ENCODE measurements around the gene CIT.
"Not testable (repeated sequence)": the region's sequence is repeated elsewhere in the genome, so short reads cannot be mapped to it uniquely, and the experiment has no call there.

Gene CIT

DNA sequence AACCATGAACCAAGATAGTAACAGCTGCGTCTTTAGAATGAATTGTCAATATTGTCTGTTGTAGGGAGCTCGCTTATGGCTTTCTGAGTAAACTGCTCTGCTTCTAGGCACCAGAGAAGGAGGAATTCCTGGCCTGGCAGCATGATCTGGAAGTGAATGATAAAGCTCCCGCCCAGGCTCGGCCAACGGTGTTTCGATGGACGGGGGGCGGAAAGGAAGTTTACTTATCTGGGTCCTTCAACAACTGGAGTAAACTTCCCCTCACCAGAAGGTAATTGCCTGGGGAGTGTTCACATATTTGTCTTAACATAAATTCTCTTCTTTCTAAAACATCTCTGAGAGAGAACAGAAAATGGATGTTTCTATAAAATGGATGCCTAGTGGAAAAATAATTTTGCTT is 204.9 kb downstream of the CIT start:
- DNase-seq: no peak

DNA sequence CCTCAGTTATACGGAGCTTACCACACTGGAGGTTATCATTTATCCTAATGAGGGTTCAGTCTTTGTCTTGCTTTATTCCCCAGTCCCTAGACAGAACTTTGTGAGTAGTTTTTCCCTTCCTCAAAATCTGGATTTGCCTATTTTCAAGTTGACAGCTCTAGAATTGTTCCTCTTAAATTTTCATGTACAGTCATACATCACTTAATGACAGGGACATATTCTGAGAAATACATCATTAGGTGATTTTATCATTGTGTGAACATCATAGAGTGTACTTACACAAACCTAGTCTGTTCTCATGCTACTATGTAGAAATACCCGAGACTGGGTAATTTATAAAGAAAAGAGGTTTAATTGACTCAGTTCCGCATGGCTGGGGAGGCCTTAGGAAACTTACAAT is 206.1 kb downstream of the CIT start:
- no peak for DNase-seq

DNA sequence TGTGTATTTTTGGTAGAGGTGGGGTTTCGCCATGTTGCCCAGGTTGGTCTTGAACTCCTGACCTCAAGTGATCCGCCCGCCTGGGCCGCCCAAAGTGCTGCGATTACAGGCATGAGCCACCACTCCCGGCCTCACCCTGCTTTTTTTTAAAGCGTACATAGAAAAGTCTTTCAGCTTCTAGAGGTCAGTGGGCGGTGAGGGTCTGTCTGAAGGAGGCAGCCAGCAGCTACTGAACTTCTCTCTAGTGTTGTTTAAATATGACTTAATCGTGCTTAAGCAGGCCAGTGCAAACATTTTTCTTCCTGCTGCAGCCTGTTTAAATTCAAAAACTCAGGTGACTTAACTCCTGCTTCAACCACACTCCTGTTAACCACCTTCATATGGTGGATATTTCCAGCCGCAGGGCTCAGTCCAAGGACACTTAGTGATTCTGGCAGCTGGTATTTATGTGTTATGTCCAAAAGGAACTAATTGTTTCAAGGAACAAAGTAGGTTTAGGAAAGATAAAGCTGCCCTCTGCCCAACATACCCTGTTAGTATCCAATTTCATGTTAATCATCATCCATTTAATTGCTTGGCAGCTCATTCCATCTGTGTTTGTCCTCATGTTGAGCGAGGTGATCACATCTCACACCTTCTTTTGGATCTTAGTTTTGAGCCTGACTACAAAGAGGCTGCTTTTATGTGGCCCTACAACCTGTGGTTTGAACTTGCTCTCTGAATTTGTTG is 207.2 kb downstream of the CIT start:
- DNase-seq: no peak

DNA sequence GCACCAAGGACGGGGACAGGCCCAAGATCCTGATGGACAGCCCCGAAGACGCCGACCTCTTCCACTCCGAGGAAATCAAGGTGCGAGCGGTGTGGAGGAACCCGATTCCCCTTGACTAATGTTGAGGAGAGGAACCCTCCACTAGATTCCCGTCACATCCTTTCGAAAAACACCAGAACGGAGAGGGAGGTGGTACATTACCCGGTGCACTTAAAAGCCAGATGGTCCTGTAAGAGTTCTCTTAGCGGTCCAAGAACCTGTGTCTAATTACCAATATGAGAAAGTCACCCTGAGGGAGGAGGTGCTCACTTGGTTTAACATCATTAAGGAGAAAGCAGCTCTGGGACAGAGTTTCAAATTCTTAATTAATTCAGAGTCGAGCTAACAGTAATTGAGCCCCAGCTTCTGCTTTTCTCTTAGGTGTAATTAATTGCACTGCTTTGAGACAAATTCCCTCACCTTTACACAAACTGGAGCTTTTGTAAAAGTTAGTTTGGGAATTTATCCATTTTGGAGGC is 208.7 kb downstream of the CIT start:
- no peak for DNase-seq

DNA sequence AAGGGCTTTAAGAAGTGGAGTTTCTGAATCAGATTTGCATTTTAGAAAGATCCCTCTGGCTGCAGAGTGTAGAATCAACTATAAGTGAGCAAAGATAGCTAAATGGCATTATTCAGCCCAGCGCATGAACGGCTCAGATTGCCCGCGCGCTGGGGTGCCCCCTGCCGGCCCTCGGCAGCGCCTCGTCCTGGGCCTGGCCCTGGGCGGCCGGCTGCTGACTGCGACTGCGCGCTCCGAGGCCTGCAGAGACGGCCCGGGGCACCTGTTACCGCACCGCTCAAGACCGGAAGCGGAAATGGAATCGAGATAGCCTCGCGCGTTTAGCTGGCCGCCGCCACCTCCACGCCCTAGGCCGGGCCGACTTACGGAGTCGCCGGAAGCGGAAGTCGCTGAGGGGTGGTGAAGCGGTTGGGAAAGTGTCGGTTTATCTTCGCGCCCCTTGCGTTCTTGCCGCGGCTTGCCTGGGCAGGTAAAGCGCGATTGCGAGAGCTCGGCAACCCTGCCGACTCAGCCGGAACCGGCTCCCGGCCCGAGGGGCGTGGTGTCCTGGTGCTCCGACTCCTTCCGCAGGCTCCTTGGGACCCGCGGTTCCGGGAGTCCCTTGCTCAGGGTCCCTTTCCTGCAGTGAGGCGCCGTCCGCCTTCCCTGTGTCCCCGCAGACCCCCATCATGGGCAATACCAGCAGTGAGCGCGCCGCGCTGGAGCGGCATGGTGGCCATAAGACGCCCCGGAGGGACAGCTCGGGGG is 209.4 kb downstream of the CIT start, which contains the start of gene PRKAB1:
Gene PRKAB1 (plus strand): TSS at position 557 of the 747 bp plus-strand sequence. CDS start 112 bp downstream, at position 669.
- peak; percentile 98 for DNase-seq

DNA sequence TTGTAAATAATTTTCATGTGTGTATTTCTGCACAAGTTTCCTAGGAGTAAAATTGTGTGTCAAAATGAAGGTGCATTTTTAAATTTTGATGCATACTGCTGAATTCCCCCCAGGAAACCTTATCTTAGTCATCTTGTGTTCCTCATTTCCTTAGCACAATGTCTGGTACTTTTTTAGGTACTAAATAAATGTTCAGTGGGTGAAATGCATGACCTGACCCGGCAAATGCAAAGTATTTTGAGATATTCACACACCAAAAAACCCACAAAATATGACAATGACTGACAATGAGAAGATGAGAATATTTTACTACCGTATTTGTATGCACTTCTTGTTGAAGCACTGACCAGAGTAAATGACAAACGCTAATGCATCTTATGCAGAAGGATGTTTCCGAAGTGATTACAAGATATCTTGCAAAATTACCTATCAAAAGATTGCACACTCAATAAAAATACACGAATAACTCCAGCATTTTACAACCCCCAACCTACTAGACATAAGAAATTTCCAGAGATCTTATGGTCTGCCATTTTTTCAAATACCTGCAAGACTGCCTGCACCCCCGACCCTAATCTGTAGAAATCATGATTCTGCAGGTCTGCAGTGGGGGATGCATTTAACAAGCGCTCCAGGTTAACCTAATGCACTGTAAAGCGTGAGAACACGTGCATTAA is 210.1 kb downstream of the CIT start:
- DNase-seq: peak; percentile 24

DNA sequence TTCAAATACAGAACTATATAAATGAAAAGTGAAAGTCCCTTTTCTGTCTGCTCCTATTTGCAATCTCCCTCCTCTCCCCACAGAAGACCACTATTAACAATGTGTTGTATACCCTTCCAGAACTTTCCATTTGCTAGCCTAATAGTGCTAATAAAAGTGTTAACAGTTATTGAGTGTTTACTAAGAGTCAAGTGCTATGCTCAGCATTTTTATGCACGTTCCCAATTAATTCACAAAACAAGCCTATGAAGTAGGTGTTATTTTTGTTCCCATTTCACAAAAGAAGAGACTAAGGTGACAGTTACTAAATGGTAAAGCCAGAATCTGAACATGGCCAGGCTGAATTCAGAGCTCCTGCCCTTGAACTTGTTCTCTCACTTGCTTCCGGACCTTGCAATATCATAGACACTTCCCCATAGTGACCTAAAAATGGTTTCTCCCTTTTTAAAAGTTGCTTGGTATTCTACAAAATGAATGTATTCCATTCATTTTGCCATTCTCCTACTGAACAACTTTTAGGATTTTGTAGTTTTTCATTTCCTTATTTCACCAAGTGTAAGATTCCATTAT is 210.8 kb downstream of the CIT start:
- DNase-seq: no peak

DNA sequence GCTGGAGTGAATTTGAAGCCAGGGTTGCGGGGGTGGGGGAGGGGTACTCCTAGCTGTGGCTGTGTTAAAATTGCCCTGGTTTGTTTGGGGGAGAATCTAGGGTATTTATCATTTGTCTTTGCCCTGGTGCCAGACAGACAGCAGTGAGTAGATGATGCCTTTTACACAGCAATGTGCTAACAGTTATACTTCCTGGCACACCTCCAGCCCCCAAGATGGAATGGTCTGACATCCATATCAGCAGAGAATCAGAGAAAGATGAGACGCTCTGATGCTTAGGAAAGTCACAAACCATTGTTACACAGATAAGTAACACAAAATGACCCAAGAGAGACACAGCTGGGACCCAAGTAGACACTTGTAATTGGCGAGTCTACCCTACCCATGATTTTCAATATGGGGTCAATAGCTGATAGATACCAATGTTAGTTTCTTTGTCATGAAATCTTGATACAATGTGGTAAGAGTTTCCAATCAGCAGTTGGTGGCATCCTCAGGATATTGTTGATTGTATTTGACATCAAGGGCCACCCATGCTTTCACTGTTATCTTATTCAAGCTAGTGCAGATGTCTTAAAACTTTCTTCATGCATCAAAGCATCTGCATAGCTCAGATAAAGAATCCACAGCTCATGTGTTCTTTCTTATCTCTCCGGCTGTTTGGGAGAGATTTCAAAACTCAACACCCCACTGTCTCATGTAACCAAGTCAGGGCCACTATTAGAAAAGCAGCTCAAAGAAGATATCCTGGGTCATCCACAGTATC is 211.8 kb downstream of the CIT start:
- DNase-seq: no peak

DNA sequence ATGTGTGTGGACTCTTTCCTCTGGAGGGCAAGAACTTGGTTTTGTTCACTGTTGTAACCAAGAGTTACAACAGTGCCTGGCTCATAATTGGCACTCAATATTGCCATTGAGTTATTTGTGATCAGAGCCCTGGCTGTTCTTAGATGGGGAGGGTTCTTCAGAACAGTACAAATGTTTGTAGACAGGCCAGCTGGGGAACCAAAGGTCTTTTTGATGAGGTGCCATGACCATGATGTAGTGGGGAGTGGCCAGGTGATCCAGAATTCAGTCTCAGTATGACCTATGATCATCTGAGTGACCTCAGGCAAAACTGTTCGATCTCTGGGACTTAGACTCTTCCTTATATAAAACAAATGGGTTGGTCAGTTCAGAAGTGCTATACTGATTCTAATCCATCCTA is 212.5 kb downstream of the CIT start:
- no peak for DNase-seq

DNA sequence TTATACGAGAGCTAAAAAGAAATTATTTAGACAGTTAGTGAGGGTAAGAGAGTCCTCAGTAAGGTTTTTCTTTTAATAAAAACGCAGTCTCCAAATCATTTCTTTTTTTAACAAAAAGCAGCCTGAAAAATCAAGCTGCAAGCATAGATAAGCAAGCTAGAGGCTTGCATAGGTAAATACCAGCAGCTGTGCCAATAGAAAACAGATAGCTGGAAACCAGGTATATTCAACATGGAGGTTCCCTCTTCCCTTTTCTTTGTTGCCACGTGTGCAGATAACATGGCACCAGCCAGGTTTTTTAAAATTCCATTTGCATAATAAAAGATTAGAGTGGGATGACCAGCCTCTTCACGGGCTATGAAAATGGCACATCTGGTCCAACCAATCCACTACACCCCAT is 215.2 kb downstream of the CIT start:
- DNase-seq: no peak

DNA sequence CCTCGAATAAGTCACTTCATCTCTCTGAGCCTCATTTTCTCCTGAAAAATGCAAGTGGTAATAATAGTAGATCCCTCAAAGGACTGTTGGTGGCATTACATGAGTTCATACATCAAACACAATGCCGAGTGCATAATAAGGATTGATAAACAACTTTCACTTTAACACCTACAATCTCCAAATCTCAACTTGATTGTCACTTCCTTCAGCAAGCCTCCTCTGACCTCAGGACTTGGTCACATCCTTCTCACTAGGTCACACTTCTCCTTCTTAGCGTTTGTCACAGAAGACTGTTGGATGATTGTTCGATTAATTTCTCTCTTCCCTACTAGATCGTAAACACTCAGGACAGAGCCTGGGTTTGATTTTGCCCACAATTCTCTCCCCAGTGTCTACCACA is 217.0 kb downstream of the CIT start:
- no peak for DNase-seq

DNA sequence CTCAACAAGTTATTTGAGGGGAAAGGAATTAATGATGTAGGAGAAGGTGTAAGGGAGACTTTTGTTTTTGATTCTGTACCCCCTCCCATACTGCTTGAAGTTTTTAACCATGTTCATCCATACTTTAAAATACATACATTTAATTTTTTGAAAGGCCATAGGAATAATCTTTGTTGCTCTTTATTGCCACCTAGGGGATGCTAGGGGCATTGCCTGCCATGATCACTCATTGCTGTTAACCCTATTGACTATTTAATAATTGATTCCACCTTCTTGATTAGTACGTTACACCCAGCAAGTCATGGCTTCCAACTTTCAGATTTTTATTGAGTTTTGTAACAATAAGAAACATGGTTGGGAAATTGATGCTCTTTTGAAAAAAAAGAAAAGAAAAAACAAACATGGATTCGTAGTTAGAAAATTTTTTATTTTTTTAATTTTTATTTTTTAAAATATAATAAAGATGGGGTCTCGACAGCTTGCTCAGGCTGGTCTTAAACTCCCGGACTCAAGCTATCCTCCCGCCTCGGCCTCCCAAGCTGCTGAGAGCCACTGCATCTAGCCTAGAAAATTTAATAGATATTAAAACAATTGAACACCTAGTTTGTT is 217.7 kb downstream of the CIT start:
- peak; percentile 63 for DNase-seq

DNA sequence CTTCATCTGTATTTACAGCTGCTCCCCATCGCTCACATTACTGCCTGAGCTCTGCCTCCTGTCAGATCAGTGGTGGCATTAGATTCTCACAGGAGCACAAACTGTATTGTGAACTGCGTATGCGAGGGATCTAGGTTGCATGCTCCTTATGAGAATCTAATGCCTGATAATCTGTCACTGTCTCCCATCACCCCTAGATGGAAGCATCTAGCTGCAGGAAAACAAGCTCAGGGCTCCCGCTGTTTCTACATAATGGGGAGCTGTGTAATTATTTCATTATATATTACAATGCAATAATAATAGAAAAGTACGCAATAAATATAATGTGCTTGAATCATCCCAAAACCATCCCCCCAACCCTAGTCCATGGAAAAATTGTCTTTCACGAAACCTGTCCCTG is 219.0 kb downstream of the CIT start:
- DNase-seq: not testable (repeated sequence)

DNA sequence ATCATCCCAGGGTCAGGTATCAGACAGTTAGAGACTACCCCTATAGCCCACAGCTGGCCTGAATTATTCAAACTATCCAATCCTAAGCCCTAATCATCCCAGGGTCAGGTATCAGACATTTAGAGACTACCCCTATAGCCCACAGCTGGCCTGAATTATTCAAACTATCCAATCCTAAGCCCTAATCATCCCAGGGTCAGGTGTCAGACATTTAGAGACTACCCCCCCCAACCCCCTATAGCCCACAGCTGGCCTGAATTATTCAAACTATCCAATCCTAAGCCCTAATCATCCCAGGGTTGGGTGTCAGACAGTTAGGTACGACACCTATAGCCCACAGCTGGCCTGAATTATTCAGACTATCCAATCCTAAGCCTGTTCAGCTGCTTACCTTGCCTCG is 220.1 kb downstream of the CIT start:
- not testable (repeated sequence) for DNase-seq

DNA sequence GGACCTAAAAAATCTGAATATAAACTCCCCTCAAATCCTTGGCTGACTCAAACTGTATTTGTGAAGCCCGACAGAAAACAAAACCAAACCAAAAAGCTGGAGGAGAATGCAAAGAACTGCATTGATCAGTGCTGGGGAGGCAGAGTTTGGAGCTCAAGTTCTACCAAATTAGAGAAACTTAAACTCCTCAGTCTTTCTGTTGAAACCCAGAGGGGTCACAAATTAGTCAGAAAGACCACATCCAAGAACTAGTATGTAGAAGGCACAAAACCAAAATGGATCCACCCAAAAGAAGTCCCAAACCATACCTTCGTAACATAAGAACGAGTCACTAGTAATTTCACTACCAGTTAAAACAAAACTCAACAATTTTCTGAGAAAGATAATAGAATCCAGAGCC is 224.5 kb downstream of the CIT start:
- no peak for DNase-seq

DNA sequence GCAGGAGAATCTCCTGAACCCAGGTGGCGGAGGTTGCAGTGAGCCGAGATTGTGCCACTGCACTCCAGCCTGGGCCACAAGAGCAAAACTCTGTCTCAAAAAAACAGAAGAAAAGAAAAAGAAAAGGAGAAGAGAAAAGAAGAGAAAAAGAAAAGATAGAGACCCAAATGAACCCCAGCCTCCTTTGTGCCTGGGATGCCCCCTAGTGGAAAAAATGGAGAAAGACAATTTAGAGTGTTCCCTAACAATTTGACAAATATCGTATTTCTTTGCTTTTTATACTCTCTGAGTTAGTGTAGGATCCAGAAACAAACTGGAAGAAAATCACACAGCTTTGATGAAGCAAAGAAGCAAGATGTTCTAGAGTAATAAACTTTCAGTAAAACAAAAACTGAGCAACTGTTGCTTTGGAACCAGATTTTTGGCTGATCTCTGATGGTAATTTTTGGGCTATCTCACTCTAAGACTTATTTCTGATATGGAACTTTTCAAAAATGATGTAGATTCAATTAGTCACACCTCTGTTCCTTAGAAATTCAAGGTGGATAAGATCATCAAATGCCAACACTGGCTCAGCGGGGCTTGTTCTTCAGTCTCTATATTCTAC is 227.8 kb downstream of the CIT start:
- DNase-seq: peak; percentile 49

DNA sequence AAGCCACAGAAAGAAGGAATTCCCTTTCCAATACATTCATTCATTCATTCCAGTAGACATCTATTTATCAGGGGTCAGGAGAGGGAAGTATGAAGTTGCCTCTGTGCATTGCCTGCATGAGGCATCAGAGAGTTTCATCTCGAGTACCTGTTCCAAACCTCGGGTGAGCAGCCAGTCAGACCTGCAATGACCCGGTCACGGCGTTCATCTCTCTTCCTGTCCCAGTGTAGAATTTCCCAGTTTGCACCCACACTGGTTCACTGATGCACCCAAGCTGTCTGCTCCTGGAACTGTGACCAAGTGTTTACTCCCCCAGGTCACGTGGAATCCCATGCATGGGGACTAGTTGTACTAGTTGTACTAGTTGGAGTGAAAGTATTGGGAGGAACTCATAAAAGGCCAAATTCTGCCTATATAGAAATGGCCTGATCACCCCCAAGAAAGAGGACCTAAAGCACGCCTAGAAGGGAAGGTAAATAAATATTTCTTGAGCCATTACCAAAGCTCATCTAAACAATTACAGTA is 231.5 kb downstream of the CIT start:
- no peak for DNase-seq

DNA sequence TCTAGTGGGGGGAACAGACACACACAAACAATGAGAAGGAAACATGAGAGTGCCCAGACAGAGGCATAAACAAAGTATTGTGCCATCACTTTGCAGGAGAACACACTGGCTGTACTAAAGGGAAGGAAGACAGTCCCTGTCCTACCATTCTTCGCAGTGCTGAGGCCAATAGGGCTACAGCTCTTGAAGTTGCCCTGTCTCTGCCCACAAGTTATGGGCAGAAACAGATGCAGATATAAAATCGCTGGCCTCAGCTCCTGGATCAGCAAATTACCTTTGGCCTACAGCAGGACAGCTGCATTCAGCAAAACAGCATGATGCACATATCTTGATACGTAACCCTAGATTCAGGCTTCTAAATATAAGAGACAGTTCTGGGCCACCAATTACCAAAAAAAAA is 232.2 kb downstream of the CIT start:
- no peak for DNase-seq

DNA sequence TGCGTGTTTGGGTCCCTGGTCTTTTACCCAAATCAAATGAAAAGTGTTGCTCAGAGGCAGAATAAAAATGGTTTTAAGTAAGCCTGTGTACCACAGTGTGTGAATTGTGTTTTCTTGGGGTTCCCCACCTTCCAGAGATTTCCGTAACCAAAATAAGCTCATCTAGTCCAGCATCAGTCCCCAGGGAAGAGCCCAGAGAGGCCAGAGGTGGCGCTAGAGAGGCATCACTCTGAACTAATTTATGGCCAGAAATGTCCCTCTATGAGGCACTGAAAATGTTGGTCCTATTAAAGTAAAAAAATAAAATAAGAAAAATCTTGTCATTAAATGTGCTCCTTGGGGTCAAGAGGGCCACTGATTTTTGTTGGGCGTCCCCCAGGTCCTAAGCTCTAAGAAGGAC is 234.1 kb downstream of the CIT start:
- no peak for DNase-seq
